ENCODE data around the gene CNPY2. TPM values are rescaled to one million over a fixed set of nuclear protein-coding genes. Genes with fewer than 3 reads are reported as not detected.

The CNPY2 gene
- total RNA-seq, 1 experiment from 2014 or later = 169 TPM

DNA sequence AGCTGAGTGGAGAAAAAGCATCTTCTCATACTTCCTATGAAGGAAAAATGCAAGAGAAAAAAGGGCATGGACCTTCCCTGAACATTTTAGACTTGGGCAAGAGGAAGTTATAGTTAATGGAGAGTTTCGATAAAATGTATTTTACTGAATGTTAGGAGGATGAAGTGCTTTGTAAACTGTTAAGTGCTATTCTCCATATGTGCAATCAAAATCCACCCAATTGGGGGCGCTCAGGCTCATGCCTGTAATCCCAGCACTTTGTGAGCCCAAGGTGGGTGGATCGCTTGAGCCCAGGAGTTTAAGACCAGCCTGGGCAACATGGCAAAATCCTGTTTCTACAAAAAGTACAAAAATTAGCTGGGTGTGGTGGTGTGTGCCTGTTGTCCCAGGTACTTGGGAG is 1.9 kb upstream of the CNPY2 start:
- no peak overlapping the region for H3K27ac Mint-ChIP-seq (ENCODE audit: low read depth, unreplicated experiment)
- H3K4me3 Mint-ChIP-seq (ENCODE audit: unreplicated experiment) = no peak overlapping the region
- peaks cover 54% of the 10 kb centered on the region for H3K36me3 Mint-ChIP-seq (ENCODE audit: insufficient read depth, unreplicated experiment)
- intact Hi-C loops (cut with micrococcal nuclease) = no loop called here
- ChIA-PET CTCF (interaction anchor here (0.5 to 1.4 kb wide), 4 partner anchors 13 to 766 kb away, joined by 3 to 5 read pairs (median 4); no protein-coding TSS in a partner anchor), POLR2A (interaction anchor here (1.0 to 8.3 kb wide), 5 partner anchors 10 to 190 kb away, joined by 3 to 79 read pairs (median 10); partner anchors contain the start of genes ESYT1, PAN2 and STAT2)
- H3K9me3 Mint-ChIP-seq (ENCODE audit: unreplicated experiment) = no peaks in the 10 kb centered on the region
- TF ChIP-seq, protein P1, sequence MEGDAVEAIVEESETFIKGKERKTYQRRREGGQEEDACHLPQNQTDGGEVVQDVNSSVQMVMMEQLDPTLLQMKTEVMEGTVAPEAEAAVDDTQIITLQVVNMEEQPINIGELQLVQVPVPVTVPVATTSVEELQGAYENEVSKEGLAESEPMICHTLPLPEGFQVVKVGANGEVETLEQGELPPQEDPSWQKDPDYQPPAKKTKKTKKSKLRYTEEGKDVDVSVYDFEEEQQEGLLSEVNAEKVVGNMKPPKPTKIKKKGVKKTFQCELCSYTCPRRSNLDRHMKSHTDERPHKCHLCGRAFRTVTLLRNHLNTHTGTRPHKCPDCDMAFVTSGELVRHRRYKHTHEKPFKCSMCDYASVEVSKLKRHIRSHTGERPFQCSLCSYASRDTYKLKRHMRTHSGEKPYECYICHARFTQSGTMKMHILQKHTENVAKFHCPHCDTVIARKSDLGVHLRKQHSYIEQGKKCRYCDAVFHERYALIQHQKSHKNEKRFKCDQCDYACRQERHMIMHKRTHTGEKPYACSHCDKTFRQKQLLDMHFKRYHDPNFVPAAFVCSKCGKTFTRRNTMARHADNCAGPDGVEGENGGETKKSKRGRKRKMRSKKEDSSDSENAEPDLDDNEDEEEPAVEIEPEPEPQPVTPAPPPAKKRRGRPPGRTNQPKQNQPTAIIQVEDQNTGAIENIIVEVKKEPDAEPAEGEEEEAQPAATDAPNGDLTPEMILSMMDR (IDR thresholded peaks at IDR 0.05; ENCODE audit: unreplicated experiment) = no peak
- H3K4me1 Mint-ChIP-seq (ENCODE audit: insufficient read depth, unreplicated experiment) = no peaks in the 10 kb centered on the region
- DNase-seq (ENCODE audit: unreplicated experiment) = no peak
- no TSS peak for BruUV-seq (replicated peaks)
- H3K27me3 Mint-ChIP-seq (ENCODE audit: insufficient read depth, unreplicated experiment) = no peaks in the 10 kb centered on the region

DNA sequence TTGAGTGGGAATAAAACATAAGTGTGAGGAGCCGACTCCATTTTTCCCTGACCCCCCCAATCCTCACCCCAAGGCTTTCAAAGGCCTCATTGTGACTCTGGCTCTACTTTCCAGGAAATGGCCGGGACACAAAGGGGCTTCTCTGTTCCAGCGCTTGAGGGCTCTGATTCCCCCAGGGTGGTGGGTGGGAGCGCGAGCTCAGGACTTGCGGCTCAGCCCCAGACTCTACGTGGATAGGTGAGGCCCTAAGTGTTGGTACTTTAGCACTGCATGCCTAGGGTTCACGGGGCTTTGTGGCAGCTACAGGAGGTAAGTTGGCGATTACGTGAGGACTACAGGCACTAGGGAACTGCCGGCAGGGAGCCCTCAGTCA is 553 bp downstream of the CNPY2 start:
- H3K27ac Mint-ChIP-seq (ENCODE audit: low read depth, unreplicated experiment) = peak overlapping the region; percentile 98
- POLR2A ChIA-PET = interaction anchor here (0.7 to 8.3 kb wide), 25 partner anchors 8 to 321 kb away, joined by 3 to 79 read pairs (median 6); partner anchors contain the start of genes ANKRD52, COQ10A, ESYT1 and GLS2
- H3K9me3 Mint-ChIP-seq (ENCODE audit: unreplicated experiment) = no peaks in the 10 kb centered on the region
- peak overlapping the region; percentile 96 for H3K4me3 Mint-ChIP-seq (ENCODE audit: unreplicated experiment)
- H3K36me3 Mint-ChIP-seq (ENCODE audit: insufficient read depth, unreplicated experiment) = peaks cover 52% of the 10 kb centered on the region
- CTCF ChIA-PET = interaction anchor here (0.6 to 1.8 kb wide), 4 partner anchors 14 to 262 kb away, joined by 3 to 15 read pairs (median 4); no protein-coding TSS in a partner anchor
- TF ChIP-seq, protein P1 (IDR thresholded peaks at IDR 0.05; ENCODE audit: unreplicated experiment) = no peak
- BruUV-seq (replicated peaks) = TSS peak; percentile 59
- intact Hi-C loops (cut with micrococcal nuclease) = loop anchor here (1.0 kb wide), 1 partner anchor 149 kb away; no protein-coding TSS in a partner anchor
- no peaks in the 10 kb centered on the region for H3K4me1 Mint-ChIP-seq (ENCODE audit: insufficient read depth, unreplicated experiment)
- H3K27me3 Mint-ChIP-seq (ENCODE audit: insufficient read depth, unreplicated experiment) = no peaks in the 10 kb centered on the region
- peak; percentile 12 for DNase-seq (ENCODE audit: unreplicated experiment)

DNA sequence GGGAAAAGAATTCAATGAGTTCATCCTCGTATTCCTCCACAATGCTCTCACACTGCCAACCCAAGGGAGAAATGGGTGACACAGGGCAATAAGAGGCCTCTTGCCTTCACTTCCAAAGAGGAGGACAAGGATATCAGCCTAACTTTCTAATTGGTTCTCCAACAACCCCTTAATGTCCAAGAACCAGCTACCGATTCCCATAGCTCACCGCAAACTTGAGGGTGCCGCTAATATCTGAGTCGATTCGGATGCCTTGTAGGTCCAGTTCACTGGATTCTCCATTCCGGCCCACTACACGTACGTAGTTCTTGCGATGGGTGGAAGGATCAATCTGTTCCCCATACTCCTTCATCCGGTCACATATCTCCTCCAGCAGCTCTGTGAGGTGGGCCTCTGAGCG is 4.8 kb downstream of the CNPY2 start:
- BruUV-seq (replicated peaks) = no TSS peak
- Mint-ChIP-seq H3K4me3 (ENCODE audit: unreplicated experiment) (no peak overlapping the region), H3K27me3 (ENCODE audit: insufficient read depth, unreplicated experiment) (no peaks in the 10 kb centered on the region), H3K4me1 (ENCODE audit: insufficient read depth, unreplicated experiment) (no peaks in the 10 kb centered on the region), H3K36me3 (ENCODE audit: insufficient read depth, unreplicated experiment) (peaks cover 77% of the 10 kb centered on the region), H3K9me3 (ENCODE audit: unreplicated experiment) (no peaks in the 10 kb centered on the region), H3K27ac (ENCODE audit: low read depth, unreplicated experiment) (no peak overlapping the region)
- no peak for DNase-seq (ENCODE audit: unreplicated experiment)
- intact Hi-C loops (cut with micrococcal nuclease) = no loop called here
- POLR2A ChIA-PET = interaction anchor here (0.6 to 2.0 kb wide), 4 partner anchors 12 to 183 kb away, joined by 3 to 7 read pairs (median 3); partner anchors contain the start of genes CS and PAN2
- CTCF ChIA-PET = interaction anchor here (0.8 to 1.7 kb wide), 4 partner anchors 52 to 153 kb away, joined by 3 to 5 read pairs (median 4); partner anchors contain the start of gene ANKRD52
- TF ChIP-seq, protein P1 (IDR thresholded peaks at IDR 0.05; ENCODE audit: unreplicated experiment) = no peak

DNA sequence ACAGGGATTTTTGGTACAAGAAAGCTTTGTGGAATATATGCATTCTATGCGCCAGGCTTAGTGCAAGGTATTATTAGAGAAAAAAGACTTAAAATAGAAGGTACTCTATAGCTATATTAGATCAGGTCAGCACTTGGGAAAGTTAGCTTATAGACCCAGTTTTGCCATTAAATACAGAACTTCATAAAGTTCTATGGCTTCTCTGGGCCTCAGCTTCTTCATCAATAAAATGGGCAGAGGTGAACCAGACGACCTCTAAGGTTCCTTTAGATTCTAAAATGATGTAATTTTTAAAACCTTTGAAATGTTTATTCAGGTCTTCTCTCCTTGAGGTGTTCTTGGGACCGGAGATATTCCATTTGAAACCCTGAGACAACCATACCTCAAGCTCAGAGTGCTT is 7.1 kb downstream of the CNPY2 start:
- Mint-ChIP-seq H3K36me3 (ENCODE audit: insufficient read depth, unreplicated experiment) (peaks cover 77% of the 10 kb centered on the region), H3K9me3 (ENCODE audit: unreplicated experiment) (no peaks in the 10 kb centered on the region), H3K4me1 (ENCODE audit: insufficient read depth, unreplicated experiment) (no peaks in the 10 kb centered on the region), H3K4me3 (ENCODE audit: unreplicated experiment) (no peak overlapping the region), H3K27ac (ENCODE audit: low read depth, unreplicated experiment) (no peak overlapping the region), H3K27me3 (ENCODE audit: insufficient read depth, unreplicated experiment) (no peaks in the 10 kb centered on the region)
- no peak for DNase-seq (ENCODE audit: unreplicated experiment)
- intact Hi-C loops (cut with micrococcal nuclease) = no loop called here
- no TSS peak for BruUV-seq (replicated peaks)
- TF ChIP-seq, protein P1 (IDR thresholded peaks at IDR 0.05; ENCODE audit: unreplicated experiment) = no peak
- POLR2A ChIA-PET = interaction anchor here (0.9 to 2.7 kb wide), 5 partner anchors 8 to 190 kb away, joined by 3 to 16 read pairs (median 4); partner anchors contain the start of genes CNPY2, CS and ZC3H10
- CTCF ChIA-PET = no interaction called here
